Measurements from ENCODE around the gene CDA.

The CDA gene

DNA sequence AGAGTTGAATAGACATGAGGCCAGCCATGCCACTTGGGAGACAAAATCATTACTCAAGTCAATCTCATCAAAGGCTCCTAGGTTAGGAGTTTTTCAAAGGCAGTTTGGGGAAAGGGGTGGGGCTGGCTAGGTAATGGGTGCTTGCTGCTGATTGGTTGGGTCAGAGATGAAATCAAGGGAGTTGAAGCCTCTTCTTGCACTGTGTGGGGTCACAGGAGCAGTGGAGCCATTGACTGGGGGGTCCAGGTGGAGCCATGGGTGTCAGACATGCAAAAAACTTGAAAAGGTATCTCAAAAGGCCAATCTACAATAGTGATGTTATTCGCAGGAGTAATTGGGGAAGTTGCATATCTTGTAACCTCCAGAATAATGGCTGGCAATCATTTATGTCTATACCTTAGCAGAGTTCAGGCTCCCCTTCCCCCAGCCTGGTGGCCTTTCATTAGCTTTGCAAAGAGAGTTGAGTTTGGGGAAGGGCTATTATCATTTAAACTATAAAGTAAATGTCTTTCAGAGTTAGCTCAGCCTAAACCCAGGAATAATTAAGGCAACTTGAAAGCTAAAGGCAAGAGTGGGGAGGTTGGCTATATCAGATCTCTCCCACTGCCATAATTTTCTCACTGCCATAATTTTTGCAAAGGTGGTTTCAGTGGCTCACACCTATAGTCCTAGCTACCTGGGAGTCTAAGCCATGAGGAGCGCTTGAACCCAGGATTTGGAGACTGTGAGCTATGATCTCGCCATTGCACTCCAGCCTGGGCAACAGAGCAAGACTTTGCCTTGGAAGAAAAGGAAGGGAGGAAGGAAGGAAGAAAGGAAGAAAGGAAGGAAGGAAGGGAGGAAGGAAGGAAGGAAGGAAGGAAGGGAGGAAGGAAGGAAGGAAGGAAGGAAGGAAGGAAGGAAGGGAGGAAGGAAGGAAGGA is 36.5 kb downstream of the CDA start:
- DNase-seq (ENCODE audit: low read depth), result no peak
- no peak overlapping the region for H3K4me3 ChIP-seq (ENCODE audit: low read length)
- TF ChIP-seq, protein P1, sequence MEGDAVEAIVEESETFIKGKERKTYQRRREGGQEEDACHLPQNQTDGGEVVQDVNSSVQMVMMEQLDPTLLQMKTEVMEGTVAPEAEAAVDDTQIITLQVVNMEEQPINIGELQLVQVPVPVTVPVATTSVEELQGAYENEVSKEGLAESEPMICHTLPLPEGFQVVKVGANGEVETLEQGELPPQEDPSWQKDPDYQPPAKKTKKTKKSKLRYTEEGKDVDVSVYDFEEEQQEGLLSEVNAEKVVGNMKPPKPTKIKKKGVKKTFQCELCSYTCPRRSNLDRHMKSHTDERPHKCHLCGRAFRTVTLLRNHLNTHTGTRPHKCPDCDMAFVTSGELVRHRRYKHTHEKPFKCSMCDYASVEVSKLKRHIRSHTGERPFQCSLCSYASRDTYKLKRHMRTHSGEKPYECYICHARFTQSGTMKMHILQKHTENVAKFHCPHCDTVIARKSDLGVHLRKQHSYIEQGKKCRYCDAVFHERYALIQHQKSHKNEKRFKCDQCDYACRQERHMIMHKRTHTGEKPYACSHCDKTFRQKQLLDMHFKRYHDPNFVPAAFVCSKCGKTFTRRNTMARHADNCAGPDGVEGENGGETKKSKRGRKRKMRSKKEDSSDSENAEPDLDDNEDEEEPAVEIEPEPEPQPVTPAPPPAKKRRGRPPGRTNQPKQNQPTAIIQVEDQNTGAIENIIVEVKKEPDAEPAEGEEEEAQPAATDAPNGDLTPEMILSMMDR (IDR thresholded peaks at IDR 0.05; ENCODE audit: insufficient read depth, low read depth, low read length, missing control alignments), result no peak

GRCh38 chr1:20626098-20626427 is 37.2 kb downstream of the CDA start:
- no peak for DNase-seq (ENCODE audit: low read depth)
- TF ChIP-seq, protein P1 (IDR thresholded peaks at IDR 0.05; ENCODE audit: insufficient read depth, low read depth, low read length, missing control alignments), result no peak
- H3K4me3 ChIP-seq (ENCODE audit: low read length), result no peak overlapping the region

GRCh38 chr1:20626524-20626923 is 37.6 kb downstream of the CDA start:
- TF ChIP-seq, protein P1 (IDR thresholded peaks at IDR 0.05; ENCODE audit: insufficient read depth, low read depth, low read length, missing control alignments), result no peak
- no peak for DNase-seq (ENCODE audit: low read depth)
- H3K4me3 ChIP-seq (ENCODE audit: low read length), result no peak overlapping the region

- TF ChIP-seq, protein P1 (IDR thresholded peaks at IDR 0.05; ENCODE audit: insufficient read depth, low read depth, low read length, missing control alignments), result no peak
- H3K4me3 ChIP-seq (ENCODE audit: low read length), result no peak overlapping the region
- DNase-seq (ENCODE audit: low read depth), result no peak
Observed at GRCh38 chr1:20630729-20631128, 41.8 kb downstream of the CDA start.

GRCh38 chr1:20632386-20632785 is 43.5 kb downstream of the CDA start:
- no peak for DNase-seq (ENCODE audit: low read depth)
- no peak overlapping the region for H3K4me3 ChIP-seq (ENCODE audit: low read length)
- TF ChIP-seq, protein P1 (IDR thresholded peaks at IDR 0.05; ENCODE audit: insufficient read depth, low read depth, low read length, missing control alignments), result no peak

DNA sequence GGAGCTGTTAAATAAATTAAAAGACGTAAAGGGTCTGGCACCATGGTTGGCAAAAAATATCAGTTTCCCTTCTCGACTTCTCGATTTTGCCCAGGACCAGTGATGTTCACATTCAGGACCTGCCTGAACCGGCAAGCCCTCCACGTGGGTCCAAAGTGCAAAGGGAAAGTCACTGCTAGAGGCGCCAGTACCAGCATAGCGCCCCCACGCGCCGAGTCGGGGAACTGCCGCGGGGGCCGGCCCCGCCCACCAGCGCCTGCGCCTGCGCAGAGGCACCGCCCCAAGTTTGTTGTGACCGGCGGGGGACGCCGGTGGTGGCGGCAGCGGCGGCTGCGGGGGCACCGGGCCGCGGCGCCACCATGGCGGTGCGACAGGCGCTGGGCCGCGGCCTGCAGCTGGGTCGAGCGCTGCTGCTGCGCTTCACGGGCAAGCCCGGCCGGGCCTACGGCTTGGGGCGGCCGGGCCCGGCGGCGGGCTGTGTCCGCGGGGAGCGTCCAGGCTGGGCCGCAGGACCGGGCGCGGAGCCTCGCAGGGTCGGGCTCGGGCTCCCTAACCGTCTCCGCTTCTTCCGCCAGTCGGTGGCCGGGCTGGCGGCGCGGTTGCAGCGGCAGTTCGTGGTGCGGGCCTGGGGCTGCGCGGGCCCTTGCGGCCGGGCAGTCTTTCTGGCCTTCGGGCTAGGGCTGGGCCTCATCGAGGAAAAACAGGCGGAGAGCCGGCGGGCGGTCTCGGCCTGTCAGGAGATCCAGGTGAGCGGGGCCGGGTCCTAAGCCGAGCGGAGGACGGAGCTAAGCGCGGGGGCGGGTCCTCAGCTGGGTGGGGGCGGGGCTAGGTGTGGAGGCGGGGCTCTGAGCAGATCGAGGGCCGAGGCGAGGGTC is 44.5 kb downstream of the CDA start, which contains the start of gene PINK1:
TSS of gene PINK1 (plus strand) at position 269 of the 875 bp plus-strand sequence. CDS start at position 360, 91 bp downstream.
- TF ChIP-seq, protein P1 (IDR thresholded peaks at IDR 0.05; ENCODE audit: insufficient read depth, low read depth, low read length, missing control alignments), result peak; percentile 76
- DNase-seq (ENCODE audit: low read depth), result peak; percentile 82
- peak within 1 kb of the TSS; percentile 78 for H3K4me3 ChIP-seq (ENCODE audit: low read length)

Measured in epithelial cell of esophagus (primary cell).